ENCODE results near the gene SLC35F3. TPM values are rescaled to one million over a fixed set of nuclear protein-coding genes. Genes with fewer than 3 reads are reported as not detected.

SLC35F3 gene
- total RNA-seq, 4 donors from 2014 or later: 0.82 TPM; not detected in 3

DNA sequence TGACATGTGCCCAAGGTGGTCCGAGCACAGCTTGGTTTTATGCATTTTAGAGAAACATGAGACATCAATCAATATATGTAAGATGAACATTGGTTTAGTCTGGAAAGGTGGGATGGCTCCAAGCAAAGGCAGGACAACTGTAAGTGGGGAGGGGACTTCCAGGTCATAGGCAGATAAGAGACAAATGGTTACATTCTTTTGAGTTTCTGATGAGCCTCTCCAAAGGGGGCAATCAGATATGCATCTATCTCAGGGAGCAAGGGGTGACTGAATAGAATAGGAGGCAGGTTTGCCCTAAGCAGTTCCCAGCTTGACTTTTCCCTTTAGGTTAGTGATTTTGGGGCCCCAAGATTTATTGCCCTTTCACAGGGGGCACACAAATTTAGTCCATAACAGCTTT, 374.5 kb downstream of the SLC35F3 start:
- TF ChIP-seq, protein P1, sequence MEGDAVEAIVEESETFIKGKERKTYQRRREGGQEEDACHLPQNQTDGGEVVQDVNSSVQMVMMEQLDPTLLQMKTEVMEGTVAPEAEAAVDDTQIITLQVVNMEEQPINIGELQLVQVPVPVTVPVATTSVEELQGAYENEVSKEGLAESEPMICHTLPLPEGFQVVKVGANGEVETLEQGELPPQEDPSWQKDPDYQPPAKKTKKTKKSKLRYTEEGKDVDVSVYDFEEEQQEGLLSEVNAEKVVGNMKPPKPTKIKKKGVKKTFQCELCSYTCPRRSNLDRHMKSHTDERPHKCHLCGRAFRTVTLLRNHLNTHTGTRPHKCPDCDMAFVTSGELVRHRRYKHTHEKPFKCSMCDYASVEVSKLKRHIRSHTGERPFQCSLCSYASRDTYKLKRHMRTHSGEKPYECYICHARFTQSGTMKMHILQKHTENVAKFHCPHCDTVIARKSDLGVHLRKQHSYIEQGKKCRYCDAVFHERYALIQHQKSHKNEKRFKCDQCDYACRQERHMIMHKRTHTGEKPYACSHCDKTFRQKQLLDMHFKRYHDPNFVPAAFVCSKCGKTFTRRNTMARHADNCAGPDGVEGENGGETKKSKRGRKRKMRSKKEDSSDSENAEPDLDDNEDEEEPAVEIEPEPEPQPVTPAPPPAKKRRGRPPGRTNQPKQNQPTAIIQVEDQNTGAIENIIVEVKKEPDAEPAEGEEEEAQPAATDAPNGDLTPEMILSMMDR (IDR thresholded peaks at IDR 0.05 in 4 of 5, conservative IDR thresholded peaks at IDR 0.05 in 1 of 5): no peak
- TF ChIP-seq POLR2A (IDR thresholded peaks at IDR 0.05): no peak
- in situ Hi-C loops (cut with MboI; ENCODE audit: low sequenced_read_pairs in 4 of 4) (no loop called here), intact Hi-C loops (cut with DNase I; ENCODE audit: low total_unique reads) (no loop called here)
- Histone ChIP-seq H3K9me3 (no peaks in the 10 kb centered on the region), H3K27ac (no peak overlapping the region), H3K4me1 (no peaks in the 10 kb centered on the region), H3K4me3 (no peak overlapping the region), H3K36me3 (no peaks in the 10 kb centered on the region), H3K27me3 (no peaks in the 10 kb centered on the region)
- DNase-seq (no peak), ATAC-seq (no peak)

DNA sequence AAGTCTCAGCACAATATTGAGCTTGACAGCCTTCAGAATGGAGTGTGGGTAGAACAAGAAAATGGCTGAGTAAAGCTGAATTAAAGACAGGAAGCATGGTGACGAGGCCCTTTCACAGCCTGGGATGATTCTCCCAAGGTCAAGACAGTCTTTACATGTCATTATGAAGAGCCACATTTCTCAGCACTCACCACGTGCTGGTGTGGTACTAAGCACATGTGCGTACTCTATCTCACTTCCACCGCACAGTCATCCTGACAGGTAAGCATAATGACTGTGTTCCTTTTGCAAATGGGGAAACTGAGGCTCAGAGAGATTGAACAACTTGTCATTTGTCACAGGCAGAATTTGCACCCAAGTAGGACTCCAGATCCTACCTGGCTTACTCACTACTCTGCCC, 376.0 kb downstream of the SLC35F3 start:
- DNase-seq: no peak
- H3K9me3 ChIP-seq: no peaks in the 10 kb centered on the region
- H3K4me3 ChIP-seq: no peak overlapping the region
- in situ Hi-C loops (cut with MboI; ENCODE audit: low sequenced_read_pairs in 4 of 4): no loop called here
- H3K27me3 ChIP-seq: no peaks in the 10 kb centered on the region
- intact Hi-C loops (cut with DNase I; ENCODE audit: low total_unique reads): no loop called here
- H3K36me3 ChIP-seq: no peaks in the 10 kb centered on the region
- no peak for ATAC-seq
- TF ChIP-seq, protein P1 (IDR thresholded peaks at IDR 0.05 in 4 of 5, conservative IDR thresholded peaks at IDR 0.05 in 1 of 5): no peak
- no peak for TF ChIP-seq POLR2A (IDR thresholded peaks at IDR 0.05)
- no peak overlapping the region for H3K27ac ChIP-seq
- H3K4me1 ChIP-seq: no peaks in the 10 kb centered on the region

DNA sequence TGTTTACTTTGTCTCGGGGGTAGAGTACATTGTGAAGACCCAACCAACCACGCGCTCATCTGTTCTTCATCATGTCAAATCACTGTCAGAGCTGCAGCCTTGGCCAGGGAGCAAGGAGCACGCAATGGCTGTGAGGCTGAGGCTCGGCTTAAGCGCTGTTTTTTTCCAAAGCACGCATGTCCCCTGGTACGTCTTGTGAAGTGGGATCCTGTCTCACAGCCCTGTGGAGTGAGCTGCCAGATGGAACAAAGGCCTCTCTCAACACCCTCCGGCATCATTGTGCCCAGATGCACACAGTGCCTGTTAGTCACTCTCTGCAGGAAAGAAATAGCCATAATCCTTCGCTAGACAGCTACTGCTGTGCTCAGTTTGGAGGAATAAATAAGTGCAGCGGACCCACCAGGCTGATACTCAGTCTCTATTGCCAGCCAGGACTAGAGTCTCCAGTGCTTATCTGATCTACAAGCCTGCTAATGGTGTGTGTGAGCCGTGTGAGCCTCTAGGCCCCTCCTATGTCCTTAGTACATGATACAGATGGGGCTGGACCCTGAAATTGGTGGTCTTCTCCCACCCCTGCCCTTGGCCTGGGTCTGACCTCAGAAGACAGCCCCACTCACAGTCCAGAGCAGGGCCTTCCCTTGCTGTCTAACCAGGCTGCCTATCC, 377.5 kb downstream of the SLC35F3 start:
- in situ Hi-C loops (cut with MboI; ENCODE audit: low sequenced_read_pairs in 4 of 4): no loop called here
- Histone ChIP-seq H3K27me3 (no peaks in the 10 kb centered on the region), H3K4me1 (no peaks in the 10 kb centered on the region), H3K4me3 (no peak overlapping the region), H3K36me3 (no peaks in the 10 kb centered on the region), H3K9me3 (no peaks in the 10 kb centered on the region), H3K27ac (no peak overlapping the region)
- DNase-seq: no peak
- TF ChIP-seq, protein P1 (IDR thresholded peaks at IDR 0.05 in 4 of 5, conservative IDR thresholded peaks at IDR 0.05 in 1 of 5): no peak
- TF ChIP-seq POLR2A (IDR thresholded peaks at IDR 0.05): no peak
- intact Hi-C loops (cut with DNase I; ENCODE audit: low total_unique reads): no loop called here
- no peak for ATAC-seq

DNA sequence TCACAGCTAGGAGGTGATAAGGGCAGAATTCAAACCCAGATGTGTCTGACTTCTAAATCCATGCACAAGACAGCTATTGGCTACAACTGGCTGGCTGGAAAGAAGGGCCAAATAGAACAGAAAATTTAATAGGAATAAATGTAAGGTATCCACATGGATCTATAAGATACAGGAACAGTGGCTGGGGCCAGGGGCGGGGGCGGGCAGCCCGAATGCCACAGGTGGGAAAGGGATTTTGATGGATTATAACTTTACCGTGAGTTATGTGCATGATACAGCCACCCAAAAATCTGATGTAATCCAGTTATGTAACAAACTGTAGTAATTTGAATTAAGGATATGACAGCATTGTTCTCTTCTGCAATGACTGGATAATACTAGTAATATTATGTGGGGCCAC, 381.7 kb downstream of the SLC35F3 start:
- no peak for ATAC-seq
- in situ Hi-C loops (cut with MboI; ENCODE audit: low sequenced_read_pairs in 4 of 4) (no loop called here), intact Hi-C loops (cut with DNase I; ENCODE audit: low total_unique reads) (no loop called here)
- H3K4me1 ChIP-seq: no peaks in the 10 kb centered on the region
- DNase-seq: no peak
- no peaks in the 10 kb centered on the region for H3K36me3 ChIP-seq
- H3K27ac ChIP-seq: no peak overlapping the region
- TF ChIP-seq, protein P1 (IDR thresholded peaks at IDR 0.05 in 4 of 5, conservative IDR thresholded peaks at IDR 0.05 in 1 of 5): no peak
- TF ChIP-seq POLR2A (IDR thresholded peaks at IDR 0.05): no peak
- H3K4me3 ChIP-seq: no peak overlapping the region
- H3K27me3 ChIP-seq: no peaks in the 10 kb centered on the region
- H3K9me3 ChIP-seq: no peaks in the 10 kb centered on the region

DNA sequence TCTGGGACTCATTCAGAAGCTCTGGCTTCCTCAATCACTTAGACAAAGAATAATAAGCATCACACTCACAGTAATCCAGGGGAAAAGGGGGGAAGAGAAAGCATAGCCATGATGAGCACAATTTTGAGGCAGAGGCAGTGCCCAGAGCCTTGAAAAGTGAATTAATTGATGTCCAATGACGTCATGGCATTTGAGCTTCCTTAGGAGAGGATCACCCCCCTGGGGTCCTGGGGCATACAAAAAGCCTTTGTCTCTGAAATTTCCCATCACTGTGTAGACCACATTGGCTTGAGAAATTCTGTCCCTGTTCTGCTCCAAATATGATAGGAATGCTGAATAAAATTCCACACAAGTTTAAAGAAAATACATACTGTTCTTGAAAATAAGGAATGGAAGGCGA, 384.5 kb downstream of the SLC35F3 start:
- ATAC-seq (no peak), DNase-seq (no peak)
- Histone ChIP-seq H3K4me3 (no peak overlapping the region), H3K36me3 (no peaks in the 10 kb centered on the region), H3K27ac (no peak overlapping the region), H3K27me3 (no peaks in the 10 kb centered on the region), H3K4me1 (no peaks in the 10 kb centered on the region), H3K9me3 (no peaks in the 10 kb centered on the region)
- in situ Hi-C loops (cut with MboI; ENCODE audit: low sequenced_read_pairs in 4 of 4) (no loop called here), intact Hi-C loops (cut with DNase I; ENCODE audit: low total_unique reads) (no loop called here)
- TF ChIP-seq, protein P1 (IDR thresholded peaks at IDR 0.05 in 4 of 5, conservative IDR thresholded peaks at IDR 0.05 in 1 of 5): no peak
- TF ChIP-seq POLR2A (IDR thresholded peaks at IDR 0.05): no peak
